Breast epithelium (tissue), 4 donors: ENCODE measurements around the gene MACROD2. TPM values are rescaled to one million over a fixed set of nuclear protein-coding genes. Genes with fewer than 3 reads are reported as not detected.

Experiments used
- DNase-seq, 2 donors: peaks; one replicate each; pipeline ENCODE4 v3.0.0-alpha.2; 2019; ENCODE audit warnings: low spot score in 2 of 2
- H3K27ac ChIP-seq, 2 donors: fragments of 200-600 bp; sonication (generic) in 1 of 2; one replicate each; pipeline ENCODE4 v1.5.1; 2016 to 2019; ENCODE audit warnings: mild to moderate bottlenecking in 1 of 2
- H3K27me3 ChIP-seq, 2 donors: fragments of 200-600 bp; sonication (generic) in 1 of 2; one replicate each; pipeline versions ENCODE4 v1.5.1 to v1.6.0; 2017 to 2019; ENCODE audit warnings: control low read depth in 1 of 2, mild to moderate bottlenecking in 1 of 2
- H3K36me3 ChIP-seq: fragments of 200-600 bp; one replicate; pipeline ENCODE4 v1.5.1; 2019
- H3K4me1 ChIP-seq, 2 donors: fragments of 200-600 bp; sonication (generic); one replicate each; pipeline ENCODE4 v1.5.1; 2016 to 2019; ENCODE audit warnings: control low read depth in 1 of 2
- H3K4me3 ChIP-seq, 3 donors: fragments of 200-600 bp; sonication (generic); 1 replicate in 2 of 3; 2 replicates in 1 of 3; pipeline ENCODE4 v1.5.1; 2016 to 2019; ENCODE audit warnings: mild to moderate bottlenecking in 3 of 3, moderate library complexity in 2 of 3
- H3K9me3 ChIP-seq, 2 donors: fragments of 200-600 bp; sonication (generic) in 1 of 2; one replicate each; pipeline ENCODE4 v1.5.1; 2016 to 2019; ENCODE audit warnings: control low read depth in 1 of 2
- POLR2A ChIP-seq: fragments of 450-650 bp; IDR thresholded peaks from one replicate; pipeline ENCODE4 v1.6.1; 2016; ENCODE audit warnings: antibody characterized with exemption, mild to moderate bottlenecking, moderate library complexity
- POLR2AphosphoS5 ChIP-seq, 3 donors: sonication (generic); formaldehyde crosslinking; IDR thresholded peaks; one replicate each; pipeline ENCODE4 v1.6.1; 2017; ENCODE audit warnings: antibody characterized with exemption in 3 of 3
- intact Hi-C: fragments of 100-400 bp; cut with DNase I; formaldehyde crosslinking; loops from one replicate; pipeline ENCODE4 v1.15.1; 2023; ENCODE audit warnings: low total_unique reads
- total RNA-seq, 3 donors: library from RNA; depleted of rRNA; stranded (reverse); fragments of >200 nt; gene quantifications; one replicate each; pipeline ENCODE4 v1.1.0, GENCODE V29; 2016
- TF ChIP-seq, protein P1 (sequence below), 3 donors: fragments of 450-650 bp; IDR thresholded peaks; one replicate each; pipeline ENCODE4 v1.5.1; 2016 to 2017; ENCODE audit warnings: antibody characterized with exemption in 3 of 3, mild to moderate bottlenecking in 3 of 3, moderate library complexity in 3 of 3

MACROD2 gene
- total RNA-seq, 3 donors from 2014 or later = 6.7 to 26.8 (median 8.8) TPM

GRCh38 chr20:15075586-15075985 is 1080.3 kb downstream of the MACROD2 start:
- Histone ChIP-seq H3K27ac (no peak overlapping the region), H3K4me3 (no peak overlapping the region), H3K36me3 (no peaks in the 10 kb centered on the region), H3K4me1 (no peaks in the 10 kb centered on the region), H3K27me3 (no peaks in the 10 kb centered on the region), H3K9me3 (no peaks in the 10 kb centered on the region)
- DNase-seq = no peak
- no peak for TF ChIP-seq POLR2AphosphoS5 (IDR thresholded peaks at IDR 0.05)
- TF ChIP-seq, protein P1, sequence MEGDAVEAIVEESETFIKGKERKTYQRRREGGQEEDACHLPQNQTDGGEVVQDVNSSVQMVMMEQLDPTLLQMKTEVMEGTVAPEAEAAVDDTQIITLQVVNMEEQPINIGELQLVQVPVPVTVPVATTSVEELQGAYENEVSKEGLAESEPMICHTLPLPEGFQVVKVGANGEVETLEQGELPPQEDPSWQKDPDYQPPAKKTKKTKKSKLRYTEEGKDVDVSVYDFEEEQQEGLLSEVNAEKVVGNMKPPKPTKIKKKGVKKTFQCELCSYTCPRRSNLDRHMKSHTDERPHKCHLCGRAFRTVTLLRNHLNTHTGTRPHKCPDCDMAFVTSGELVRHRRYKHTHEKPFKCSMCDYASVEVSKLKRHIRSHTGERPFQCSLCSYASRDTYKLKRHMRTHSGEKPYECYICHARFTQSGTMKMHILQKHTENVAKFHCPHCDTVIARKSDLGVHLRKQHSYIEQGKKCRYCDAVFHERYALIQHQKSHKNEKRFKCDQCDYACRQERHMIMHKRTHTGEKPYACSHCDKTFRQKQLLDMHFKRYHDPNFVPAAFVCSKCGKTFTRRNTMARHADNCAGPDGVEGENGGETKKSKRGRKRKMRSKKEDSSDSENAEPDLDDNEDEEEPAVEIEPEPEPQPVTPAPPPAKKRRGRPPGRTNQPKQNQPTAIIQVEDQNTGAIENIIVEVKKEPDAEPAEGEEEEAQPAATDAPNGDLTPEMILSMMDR (IDR thresholded peaks at IDR 0.05) = no peak
- no peak for TF ChIP-seq POLR2A
- intact Hi-C loops = no loop called here

DNA sequence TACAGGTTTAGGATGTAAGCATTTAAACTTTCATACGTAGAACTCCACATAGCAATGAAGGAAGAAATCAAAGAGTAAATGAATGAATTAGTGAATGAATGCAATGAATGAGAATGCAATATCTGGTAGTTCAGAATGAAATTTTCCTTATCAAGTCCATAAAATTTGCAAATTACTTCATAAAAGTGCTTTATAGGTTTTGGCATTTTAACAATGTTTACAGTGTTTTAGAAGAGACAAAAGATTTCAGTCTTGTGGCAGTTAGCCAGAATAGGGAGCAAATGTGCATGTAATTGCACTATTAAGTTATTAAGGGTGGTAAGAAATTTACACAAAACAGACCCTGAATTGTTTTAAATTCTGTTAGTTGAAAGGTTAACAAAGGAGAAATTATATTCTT is 1081.5 kb downstream of the MACROD2 start:
- Histone ChIP-seq H3K4me1 (no peaks in the 10 kb centered on the region), H3K9me3 (no peaks in the 10 kb centered on the region), H3K27me3 (no peaks in the 10 kb centered on the region), H3K27ac (no peak overlapping the region), H3K36me3 (no peaks in the 10 kb centered on the region), H3K4me3 (no peak overlapping the region)
- TF ChIP-seq POLR2AphosphoS5 (IDR thresholded peaks at IDR 0.05) = no peak
- TF ChIP-seq POLR2A = no peak
- TF ChIP-seq, protein P1 (IDR thresholded peaks at IDR 0.05) = no peak
- DNase-seq = no peak
- intact Hi-C loops = no loop called here

DNA sequence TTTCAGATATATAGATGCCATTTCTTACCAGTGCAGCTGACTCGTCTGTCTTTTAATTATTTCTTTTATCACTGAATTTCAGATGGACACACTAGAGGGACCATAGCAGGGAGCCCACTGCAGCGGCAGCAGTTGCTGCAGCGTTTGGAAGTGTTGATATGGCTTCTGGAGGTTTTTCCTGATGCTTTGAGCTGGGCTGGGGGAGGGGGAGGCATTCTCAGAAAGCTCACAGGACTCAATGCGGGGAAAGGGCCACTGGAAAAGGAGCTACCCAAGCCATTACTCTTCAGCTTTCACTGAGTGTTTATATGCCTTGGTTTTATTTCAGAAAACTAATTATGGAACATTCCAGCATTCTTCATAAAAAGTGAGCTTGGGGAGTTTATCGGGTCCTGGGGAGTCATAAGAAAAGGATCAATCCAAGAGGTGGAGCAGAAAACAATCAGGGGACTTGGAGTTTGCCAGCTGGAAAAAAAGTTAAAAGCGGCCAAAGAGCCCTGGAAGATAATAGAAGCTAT is 1082.5 kb downstream of the MACROD2 start:
- H3K4me1 ChIP-seq = no peaks in the 10 kb centered on the region
- DNase-seq = no peak
- intact Hi-C loops = no loop called here
- TF ChIP-seq POLR2A = no peak
- TF ChIP-seq, protein P1 (IDR thresholded peaks at IDR 0.05) = no peak
- TF ChIP-seq POLR2AphosphoS5 (IDR thresholded peaks at IDR 0.05) = no peak
- no peak overlapping the region for H3K4me3 ChIP-seq
- H3K27me3 ChIP-seq = no peaks in the 10 kb centered on the region
- H3K27ac ChIP-seq = no peak overlapping the region
- no peaks in the 10 kb centered on the region for H3K9me3 ChIP-seq
- H3K36me3 ChIP-seq = no peaks in the 10 kb centered on the region

- no peak for TF ChIP-seq POLR2A
- TF ChIP-seq POLR2AphosphoS5 (IDR thresholded peaks at IDR 0.05) = no peak
- TF ChIP-seq, protein P1 (IDR thresholded peaks at IDR 0.05) = no peak
- no peak for DNase-seq
- Histone ChIP-seq H3K4me3 (no peak overlapping the region), H3K27ac (no peak overlapping the region), H3K9me3 (no peaks in the 10 kb centered on the region), H3K27me3 (no peaks in the 10 kb centered on the region), H3K36me3 (no peaks in the 10 kb centered on the region), H3K4me1 (no peaks in the 10 kb centered on the region)
- intact Hi-C loops = no loop called here
Observed at GRCh38 chr20:15079594-15080340, 1084.5 kb downstream of the MACROD2 start.

DNA sequence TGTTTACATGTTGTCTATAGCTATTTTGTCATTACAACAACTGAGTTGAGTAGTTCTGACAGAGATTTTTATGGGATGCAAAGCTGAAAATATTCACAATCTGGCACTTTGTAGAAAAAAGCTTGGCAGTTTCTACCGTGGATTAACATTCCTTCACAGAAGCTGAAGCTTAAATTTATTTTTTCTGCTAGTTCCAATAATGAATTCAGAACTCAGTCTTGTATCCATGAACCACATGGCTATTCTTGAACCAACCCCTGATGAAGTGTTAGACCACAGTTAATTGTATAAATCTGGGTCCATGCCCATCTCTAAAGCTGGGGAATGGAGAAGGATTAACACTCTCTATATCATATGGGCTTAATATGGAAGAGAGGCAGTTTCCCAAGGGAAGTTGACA is 1085.9 kb downstream of the MACROD2 start:
- Histone ChIP-seq H3K9me3 (no peaks in the 10 kb centered on the region), H3K36me3 (no peaks in the 10 kb centered on the region), H3K4me3 (no peak overlapping the region), H3K27me3 (no peaks in the 10 kb centered on the region), H3K4me1 (no peaks in the 10 kb centered on the region), H3K27ac (no peak overlapping the region)
- intact Hi-C loops = no loop called here
- DNase-seq = no peak
- TF ChIP-seq POLR2A (no peak), POLR2AphosphoS5 (IDR thresholded peaks at IDR 0.05) (no peak)
- TF ChIP-seq, protein P1 (IDR thresholded peaks at IDR 0.05) = no peak
